GM19395 (cell line): ENCODE data around the gene HTR7.

ENCODE experiments used
- ATAC-seq: cut with Tn5 transposase; IDR thresholded peaks from one replicate; pipeline ENCODE4 v1.9.1; 2021; ENCODE audit warnings: mild to moderate bottlenecking, moderate library complexity; ENCODE audit not compliant: unreplicated experiment

The HTR7 gene

GRCh38 chr10:90741926-90742565, 115.8 kb downstream of the HTR7 start:
- no peak for ATAC-seq

- ATAC-seq = no peak
Measured at GRCh38 chr10:90740265-90740664, 117.6 kb downstream of the HTR7 start.

GRCh38 chr10:90738885-90739284, 119.0 kb downstream of the HTR7 start:
- no peak for ATAC-seq

GRCh38 chr10:90734415-90734814, 123.4 kb downstream of the HTR7 start:
- ATAC-seq = no peak

- no peak for ATAC-seq
Measured at GRCh38 chr10:90732581-90732980, 125.3 kb downstream of the HTR7 start.

- ATAC-seq = no peak
Measured at GRCh38 chr10:90723416-90724068, 134.3 kb downstream of the HTR7 start.

- no peak for ATAC-seq
Measured at GRCh38 chr10:90722832-90723231, 135.0 kb downstream of the HTR7 start.

- ATAC-seq = no peak
Measured at GRCh38 chr10:90718182-90718581, 139.7 kb downstream of the HTR7 start.

GRCh38 chr10:90712529-90712928, 145.3 kb downstream of the HTR7 start:
- ATAC-seq = no peak

GRCh38 chr10:90709727-90710126, 148.1 kb downstream of the HTR7 start:
- no peak for ATAC-seq

GRCh38 chr10:90707657-90708056, 150.2 kb downstream of the HTR7 start:
- no peak for ATAC-seq

GRCh38 chr10:90701428-90701827, 156.4 kb downstream of the HTR7 start:
- no peak for ATAC-seq

GRCh38 chr10:90695915-90696676, 161.7 kb downstream of the HTR7 start:
- ATAC-seq = no peak
